Measurements from ENCODE around the gene DLL3. TPM values are rescaled to one million over a fixed set of nuclear protein-coding genes. Genes with fewer than 3 reads are reported as not detected.

The DLL3 gene
- total and polyA plus RNA-seq, 10 of the 15 experiments (the other 5 are each of a cell fraction or from before 2014, with no cell fraction given): 0.18 to 2.0 (median 0.95) TPM

- no peak overlapping the region for H3K4me3 ChIP-seq
- POLR2A ChIA-PET: no interaction called here
- H2AFZ ChIP-seq (ENCODE audit: control insufficient read depth, low read depth, low read length): no peak overlapping the region
- no peaks in the 10 kb centered on the region for H3K36me3 ChIP-seq (ENCODE audit: control insufficient read depth in 2 of 2, insufficient read depth in 2 of 2, low read length in 1 of 2)
- SMC1A ChIA-PET (ENCODE audit: uncharacterized antibody, unreplicated experiment): interaction anchor here (0.6 kb wide), 1 partner anchor 299 kb away, joined by 3 read pairs; no protein-coding TSS in a partner anchor
- H4K20me1 ChIP-seq (ENCODE audit: control insufficient read depth, insufficient read depth): no peaks in the 10 kb centered on the region
- H3K27ac ChIP-seq (ENCODE audit: control insufficient read depth, insufficient read depth): no peak overlapping the region
- H3K79me2 ChIP-seq (ENCODE audit: control insufficient read depth, insufficient read depth, low read length): no peaks in the 10 kb centered on the region
- CTCF ChIA-PET: interaction anchor here (0.8 to 1.3 kb wide), 4 partner anchors 9 to 163 kb away, joined by 3 to 4 read pairs (median 3); no protein-coding TSS in a partner anchor
- no peaks in the 10 kb centered on the region for H3K27me3 ChIP-seq (replicated peaks in 1 of 2; ENCODE audit: control insufficient read depth in 2 of 2, insufficient read depth in 2 of 2, low read length in 1 of 2)
- in situ Hi-C loops (cut with MboI): no loop called here
- no peak for DNase-seq (ENCODE audit: low read depth, low spot score)
- no peak overlapping the region for H3K9ac ChIP-seq (ENCODE audit: control insufficient read depth, insufficient read depth, low read length)
- TF ChIP-seq SP1 (IDR thresholded peaks at IDR 0.05; ENCODE audit: low read depth, low read length): no peak
- TF ChIP-seq HCFC1 (IDR thresholded peaks at IDR 0.05; ENCODE audit: low read length): no peak
- no peak for TF ChIP-seq ZNF207 (IDR thresholded peaks at IDR 0.05; ENCODE audit: borderline replicate concordance)
- TF ChIP-seq ZNF384 (IDR thresholded peaks at IDR 0.05; ENCODE audit: borderline replicate concordance, low read depth, low read length): no peak
- TF ChIP-seq YBX1 (IDR thresholded peaks at IDR 0.05): no peak
- TF ChIP-seq ZNF622 (IDR thresholded peaks at IDR 0.05): no peak
- TF ChIP-seq CBX5 (IDR thresholded peaks at IDR 0.05; ENCODE audit: low read depth): no peak
- no peak for TF ChIP-seq RCOR1 (conservative IDR thresholded peaks at IDR 0.05; ENCODE audit: low read depth, low read length)
- TF ChIP-seq ATF3 (IDR thresholded peaks at IDR 0.05; ENCODE audit: borderline replicate concordance, extremely low read depth, low read depth, low read length): no peak
- no peak for ATAC-seq
- no peaks in the 10 kb centered on the region for H3K9me3 ChIP-seq (replicated peaks; ENCODE audit: control insufficient read depth, insufficient read depth, low read length)
- peaks cover 8% of the 10 kb centered on the region; the same call in 1 of the 2 replicates for H3K4me1 ChIP-seq (ENCODE audit: control insufficient read depth, insufficient read depth, low read length)
- no TSS peak for BruUV-seq (replicated peaks)
- FAIRE-seq: no peak
- intact Hi-C loops (cut with micrococcal nuclease; ENCODE audit: unreplicated experiment): no loop called here
- 80% methylated on average over 9 of the region's 9 CpGs for WGBS (ENCODE audit: insufficient coverage, insufficient replicate concordance, low lambda C conversion rate, missing lambda C conversion rate)
- RAD21 ChIA-PET (ENCODE audit: unreplicated experiment): no interaction called here
- no peak overlapping the region for H3K4me2 ChIP-seq (ENCODE audit: control insufficient read depth, insufficient read depth)
Observed at GRCh38 chr19:39508629-39509028, 9.9 kb downstream of the DLL3 start.
